GM12874 (cell line): ENCODE results near the gene ENDOV.

ENCODE experiments used
- CTCF ChIP-seq: IDR thresholded peaks from 2 replicates; pipeline ENCODE4 v1.5.1; 2011; ENCODE audit warnings: low read depth, mild to moderate bottlenecking, control low read depth, low read length, moderate library complexity; ENCODE audit not compliant: insufficient read depth

The ENDOV gene

GRCh38 chr17:80441133-80441578 is 26.2 kb downstream of the ENDOV start:
- TF ChIP-seq CTCF, result no peak

- TF ChIP-seq CTCF, result no peak
These were observed 26.8 kb downstream of the ENDOV start for GRCh38 chr17:80441598-80442322.

- TF ChIP-seq CTCF, result no peak
These were observed 27.3 kb downstream of the ENDOV start for GRCh38 chr17:80442323-80442659.

- TF ChIP-seq CTCF, result no peak
These were observed 27.8 kb downstream of the ENDOV start for GRCh38 chr17:80442764-80443163.

- no peak for TF ChIP-seq CTCF
These were observed 28.5 kb downstream of the ENDOV start for GRCh38 chr17:80443498-80443897.

- TF ChIP-seq CTCF, result no peak
These were observed 29.1 kb downstream of the ENDOV start for GRCh38 chr17:80443916-80444643.

GRCh38 chr17:80444644-80444979 is 29.6 kb downstream of the ENDOV start:
- no peak for TF ChIP-seq CTCF
